Endometrial microvascular endothelial cells (primary cell): ENCODE results near the gene JAG2. TPM values are rescaled to one million over a fixed set of nuclear protein-coding genes. Genes with fewer than 3 reads are reported as not detected.
"Not testable (repeated sequence)": the region's sequence is repeated elsewhere in the genome, so short reads cannot be mapped to it uniquely, and the experiment has no call there.

Source experiments
- in situ Hi-C: cut with HindIII; loops from 2 replicates; pipeline ENCODE4 v1.10.0; 2017; ENCODE audit warnings: low sequenced_read_pairs, low pct_unique_long_range_greater_than_20kb; ENCODE audit errors: inconsistent ontology term
- total RNA-seq: library from RNA; depleted of rRNA; stranded (reverse); fragments of >200 nt; gene quantifications from one replicate; pipeline ENCODE4 v1.2.3, GENCODE V29; 2015; ENCODE audit errors: inconsistent ontology term

The JAG2 gene
- total RNA-seq, 1 donor from 2014 or later, result 15.2 TPM

GRCh38 chr14:105132921-105133654, 35.5 kb downstream of the JAG2 start:
- in situ Hi-C loops, result no loop called here

- in situ Hi-C loops, result no loop called here
These were observed 37.3 kb downstream of the JAG2 start for GRCh38 chr14:105131241-105131640.

GRCh38 chr14:105128059-105128458, 40.5 kb downstream of the JAG2 start:
- in situ Hi-C loops, result no loop called here

GRCh38 chr14:105126981-105127329, 41.6 kb downstream of the JAG2 start:
- in situ Hi-C loops, result no loop called here

- in situ Hi-C loops, result no loop called here
These were observed 42.2 kb downstream of the JAG2 start for GRCh38 chr14:105126126-105126980.

- in situ Hi-C loops, result no loop called here
These were observed 43.8 kb downstream of the JAG2 start for GRCh38 chr14:105124823-105125222.

- in situ Hi-C loops, result no loop called here
These were observed 44.4 kb downstream of the JAG2 start for GRCh38 chr14:105123981-105124765.

GRCh38 chr14:105123064-105123665, 45.4 kb downstream of the JAG2 start:
- in situ Hi-C loops, result no loop called here

- in situ Hi-C loops, result no loop called here
These were observed 48.5 kb downstream of the JAG2 start for GRCh38 chr14:105120056-105120455.

GRCh38 chr14:105119408-105120025, 49.1 kb downstream of the JAG2 start:
- in situ Hi-C loops, result no loop called here

- in situ Hi-C loops, result no loop called here
These were observed 49.7 kb downstream of the JAG2 start for GRCh38 chr14:105118646-105119407.

GRCh38 chr14:105117710-105118385, 50.7 kb downstream of the JAG2 start:
- in situ Hi-C loops, result no loop called here

GRCh38 chr14:105117257-105117646, 51.3 kb downstream of the JAG2 start:
- in situ Hi-C loops, result no loop called here

GRCh38 chr14:105116451-105117256, 51.9 kb downstream of the JAG2 start:
- in situ Hi-C loops, result no loop called here

- in situ Hi-C loops, result not testable (repeated sequence)
These were observed 59.3 kb downstream of the JAG2 start for GRCh38 chr14:105109243-105109642.

- in situ Hi-C loops, result no loop called here
These were observed 60.1 kb downstream of the JAG2 start for GRCh38 chr14:105108516-105108864.
